Activated gamma-delta T cell treated with Interleukin-2 at 50 U/mL for 16 hours (primary cell): ENCODE results near the gene EYS.

Source experiments
- DNase-seq: peaks from one replicate; pipeline ENCODE4 v3.0.0-alpha.2; 2020

Gene EYS

GRCh38 chr6:64213697-64214096, 1493.3 kb downstream of the EYS start:
- no peak for DNase-seq

GRCh38 chr6:64197246-64197645, 1509.8 kb downstream of the EYS start:
- no peak for DNase-seq

- no peak for DNase-seq
Measured at GRCh38 chr6:64186592-64186991, 1520.4 kb downstream of the EYS start.

- no peak for DNase-seq
Measured at GRCh38 chr6:64185621-64186020, 1521.4 kb downstream of the EYS start.

GRCh38 chr6:64175296-64175695, 1531.7 kb downstream of the EYS start:
- no peak for DNase-seq

GRCh38 chr6:64170316-64170715, 1536.7 kb downstream of the EYS start:
- DNase-seq, result no peak

GRCh38 chr6:64160486-64160885, 1546.5 kb downstream of the EYS start:
- no peak for DNase-seq

- no peak for DNase-seq
Measured at GRCh38 chr6:64155063-64155462, 1552.0 kb downstream of the EYS start.

GRCh38 chr6:64146876-64147275, 1560.2 kb downstream of the EYS start:
- no peak for DNase-seq

GRCh38 chr6:64146094-64146493, 1560.9 kb downstream of the EYS start:
- no peak for DNase-seq

GRCh38 chr6:64145658-64146057, 1561.4 kb downstream of the EYS start:
- DNase-seq, result no peak

- no peak for DNase-seq
Measured at GRCh38 chr6:64143101-64143500, 1563.9 kb downstream of the EYS start.

GRCh38 chr6:64141680-64142079, 1565.3 kb downstream of the EYS start:
- DNase-seq, result no peak

- DNase-seq, result no peak
Measured at GRCh38 chr6:64128301-64129024, 1578.6 kb downstream of the EYS start.

- DNase-seq, result no peak
Measured at GRCh38 chr6:64123761-64124633, 1583.0 kb downstream of the EYS start.

- DNase-seq, result no peak
Measured at GRCh38 chr6:64122712-64123375, 1584.2 kb downstream of the EYS start.

GRCh38 chr6:64121011-64121565, 1585.9 kb downstream of the EYS start:
- DNase-seq, result no peak

- no peak for DNase-seq
Measured at GRCh38 chr6:64113704-64114103, 1593.3 kb downstream of the EYS start.

- DNase-seq, result no peak
Measured at GRCh38 chr6:64104051-64104450, 1603.0 kb downstream of the EYS start.

GRCh38 chr6:64103480-64103879, 1603.5 kb downstream of the EYS start:
- no peak for DNase-seq

GRCh38 chr6:64100702-64101303, 1606.2 kb downstream of the EYS start:
- DNase-seq, result no peak

- DNase-seq, result no peak
Measured at GRCh38 chr6:64090352-64090751, 1616.7 kb downstream of the EYS start.

GRCh38 chr6:64085126-64085525, 1621.9 kb downstream of the EYS start:
- no peak for DNase-seq
